K562 (cell line): ENCODE measurements around the gene FBXW11. TPM values are rescaled to one million over a fixed set of nuclear protein-coding genes. Genes with fewer than 3 reads are reported as not detected.

Experiments
- ATAC-seq: fragments of 200-7000 bp; cut with Tn5 transposase; 3 replicates; pipeline ENCODE4 v1.9.1; 2020; ENCODE audit warnings: moderate library complexity
- BruUV-seq: library from RNA; stranded (reverse); fragments of 400-500 nt; replicated peaks from 2 replicates; lab custom pipeline; 2021; lab: Mats Ljungman, UMichigan
- CTCF ChIA-PET: fragments of 300-600 bp; formaldehyde crosslinking; extraction: SDS; loops from one replicate; lab custom pipeline; 2021; ENCODE audit warnings: low intra/inter-chr PET ratio; lab: Yijun Ruan, JAX
- POLR2A ChIA-PET: fragments of 300-600, 350-650 bp; sonication (Branson Sonifier 250); formaldehyde crosslinking; extraction: SDS; loops from one replicate; lab custom pipeline; 2021; ENCODE audit warnings: antibody characterized with exemption, inconsistent platforms; lab: Yijun Ruan, JAX
- DNase-seq, 4 experiments: peaks; one replicate each; pipeline versions ENCODE4 v3.0.0 to v3.0.0-alpha.2; 2011 to 2018; ENCODE audit warnings: low spot score in 3 of 4, mixed read lengths in 3 of 4; ENCODE audit errors: extremely low read depth in 1 of 4
- FAIRE-seq: peaks from 2 replicates; lab custom pipeline; 2011; peaks lifted over from hg19 to GRCh38; lab: Jason Lieb, UNC
- H2AFZ ChIP-seq: 2 replicates; pipeline ENCODE4 v1.6.0; 2011; ENCODE audit warnings: low read depth, low read length, control low read depth, inconsistent platforms
- H3K27ac ChIP-seq: fragments of 200-600 bp; 3 replicates; pipeline ENCODE4 v1.8.0; 2011; ENCODE audit warnings: low read depth, mild to moderate bottlenecking, control low read depth, inconsistent platforms, low read length, moderate library complexity, mixed read lengths; ENCODE audit errors: extremely low read depth
- H3K27me3 ChIP-seq, 2 experiments: fragments of 300-600 bp in 1 of 2; 2 replicates in 1 of 2; 3 replicates in 1 of 2; pipeline versions ENCODE4 v1.6.0 to v1.8.0; 2011; ENCODE audit warnings: inconsistent platforms in 2 of 2, low read length in 2 of 2, mild to moderate bottlenecking in 1 of 2, mixed read lengths in 1 of 2, moderate library complexity in 1 of 2; ENCODE audit not compliant: control insufficient read depth in 2 of 2, insufficient read depth in 2 of 2
- H3K36me3 ChIP-seq: fragments of 300-600 bp; 3 replicates; pipeline ENCODE4 v1.8.0; 2011; ENCODE audit warnings: mild to moderate bottlenecking, low read length, inconsistent platforms; ENCODE audit not compliant: control insufficient read depth, insufficient read depth
- H3K4me1 ChIP-seq, 2 experiments: fragments of 200-600 bp in 1 of 2; replicated peaks in 1 of 2; 2 replicates in 1 of 2; 3 replicates in 1 of 2; pipeline versions ENCODE4 v1.5.1 to v1.8.0; 2011; ENCODE audit warnings: inconsistent platforms in 2 of 2, low read length in 2 of 2, mild to moderate bottlenecking in 1 of 2, mixed read lengths in 1 of 2, moderate library complexity in 1 of 2; ENCODE audit not compliant: control insufficient read depth in 2 of 2, insufficient read depth in 2 of 2
- H3K4me2 ChIP-seq: 2 replicates; pipeline ENCODE4 v1.6.1; 2011; ENCODE audit warnings: low read length, control low read depth, inconsistent platforms, mixed read lengths; ENCODE audit not compliant: insufficient read depth
- H3K4me3 ChIP-seq: fragments of 200-600 bp; sonication (generic), shearing (Covaris generic); 2 replicates; pipeline ENCODE4 v1.5.1; 2016; ENCODE audit warnings: control low read depth, inconsistent platforms
- H3K79me2 ChIP-seq: fragments of 200-600 bp; 3 replicates; pipeline ENCODE4 v1.8.0; 2011; ENCODE audit warnings: low read length, inconsistent platforms; ENCODE audit not compliant: control insufficient read depth, insufficient read depth
- H3K9ac ChIP-seq, 2 experiments: 2 replicates each; pipeline versions ENCODE4 v1.6.0 to v1.6.1; 2011; ENCODE audit warnings: low read depth in 2 of 2, low read length in 2 of 2, control low read depth in 1 of 2, inconsistent platforms in 1 of 2, mild to moderate bottlenecking in 1 of 2, mixed read lengths in 1 of 2; ENCODE audit not compliant: insufficient read depth in 1 of 2
- H3K9me1 ChIP-seq: one replicate; pipeline ENCODE4 v1.6.0; 2011; ENCODE audit warnings: inconsistent platforms, mild to moderate bottlenecking, low read length, moderate library complexity; ENCODE audit not compliant: control insufficient read depth, insufficient read depth
- H3K9me3 ChIP-seq: replicated peaks from 2 replicates; pipeline ENCODE4 v1.5.1; 2011; ENCODE audit warnings: low read depth, low read length, inconsistent platforms; ENCODE audit not compliant: control insufficient read depth, insufficient read depth
- H4K20me1 ChIP-seq: replicated peaks from 2 replicates; pipeline ENCODE4 v1.6.1; 2011; ENCODE audit warnings: low read length, inconsistent platforms, mixed read lengths; ENCODE audit not compliant: control insufficient read depth, insufficient read depth
- ATF1 ChIP-seq, 2 experiments: fragments of 450-650 bp in 1 of 2; IDR thresholded peaks; 2 replicates each; pipeline ENCODE4 v1.6.1; 2016; ENCODE audit warnings: missing compliant biosample characterization in 1 of 2, missing genetic modification characterization in 1 of 2
- CC2D1A ChIP-seq: fragments of 450-650 bp; IDR thresholded peaks from 2 replicates; pipeline ENCODE4 v1.6.1; 2017; ENCODE audit warnings: mild to moderate bottlenecking
- JUND ChIP-seq, 2 experiments: IDR thresholded peaks; 2 replicates in 1 of 2; 3 replicates in 1 of 2; pipeline ENCODE4 v1.6.1; 2011; ENCODE audit warnings: borderline replicate concordance in 2 of 2, low read depth in 2 of 2, low read length in 2 of 2, improper control_type of control experiment in 1 of 2, missing biosample characterization in 1 of 2, missing genetic modification characterization in 1 of 2, missing genetic modification reagents in 1 of 2
- MGA ChIP-seq: fragments of 450-650 bp; IDR thresholded peaks from 2 replicates; pipeline ENCODE4 v1.6.1; 2016; ENCODE audit warnings: mild to moderate bottlenecking, moderate library complexity
- UBTF ChIP-seq, 2 experiments: IDR thresholded peaks; 2 replicates each; pipeline ENCODE4 v1.6.1; 2012; ENCODE audit warnings: improper control_type of control experiment in 2 of 2, low read depth in 2 of 2, low read length in 2 of 2, borderline replicate concordance in 1 of 2
- ZNF212 ChIP-seq: fragments of 450-650 bp; formaldehyde crosslinking; IDR thresholded peaks from 2 replicates; pipeline ENCODE4 v1.4.0; 2020; ENCODE audit warnings: mild to moderate bottlenecking
- ZNF717 ChIP-seq: fragments of 250-450 bp; sonication (Bioruptor Pico); IDR thresholded peaks from 2 replicates; pipeline ENCODE4 v1.5.0; 2021
- WGBS: fragments of 100-300 bp; shearing (Covaris generic); methylation state at CpG from one replicate; pipeline ENCODE4 v1.1.6; 2016; ENCODE audit warnings: low coverage, mixed read lengths; ENCODE audit not compliant: insufficient coverage; ENCODE audit errors: missing lambda C conversion rate; 5-methylcytosine and 5-hydroxymethylcytosine counted together
- in situ Hi-C: fragments of 300-500 bp; cut with MboI; formaldehyde crosslinking; loops from 4 replicates; pipeline ENCODE4 v1.15.0; 2018; ENCODE audit warnings: inconsistent platforms, mixed read lengths
- intact Hi-C: fragments of 100-400 bp; cut with micrococcal nuclease; formaldehyde crosslinking; loops from 2 replicates; pipeline ENCODE4 v1.14.2; 2022
- polyA plus RNA-seq, 8 experiments: library from polyadenylated mRNA; depleted of rRNA in 4 of 8; stranded (reverse) in 5 of 8; unstranded in 3 of 8; fragments of >200 nt; fragmentation: Nextera tagmentation in 2 of 8; fragmentation: Illumina TruSeq in 1 of 8; extraction: Ambion mirVana in 2 of 8; extraction: Trizol in 1 of 8; gene quantifications; 2 replicates each; pipeline versions ENCODE4 v1.2.1 to v1.2.3, GENCODE V29; 2011 to 2014; ENCODE audit warnings: inconsistent platforms in 1 of 8, missing spikeins in 1 of 8
- total RNA-seq, 7 experiments: library from RNA; depleted of rRNA in 6 of 7; stranded (reverse); fragments of >200 nt in 6 of 7; fragmentation: Illumina TruSeq in 2 of 7; extraction: Trizol in 2 of 7; gene quantifications; 2 replicates each; pipeline versions ENCODE4 v1.2.1 to v1.2.3, GENCODE V29; 2011 to 2021; ENCODE audit warnings: low replicate concordance in 1 of 7

Gene FBXW11
- total and polyA plus RNA-seq, 9 of the 15 experiments (the other 6 are each of a cell fraction or from before 2014, with no cell fraction given) = 3.0 to 28.6 (median 23.6) TPM

GRCh38 chr5:172004824-172005237 is 1.6 kb downstream of the FBXW11 start:
- no peaks in the 10 kb centered on the region; the same call in 2 of the 3 replicates for H3K36me3 ChIP-seq
- peak overlapping the region; percentile 23; the same call in 1 of the 3 replicates for H3K27ac ChIP-seq
- intact Hi-C loops (loop anchor here (2.0 to 5.0 kb wide), 3 partner anchors 36 to 92 kb away; no protein-coding TSS in a partner anchor), in situ Hi-C loops (no loop called here)
- ATAC-seq = no peak
- H3K9me3 ChIP-seq = no peaks in the 10 kb centered on the region
- H3K27me3 ChIP-seq = no peaks in the 10 kb centered on the region
- no peak overlapping the region for H2AFZ ChIP-seq
- DNase-seq = peak in 1 of 4 experiments; percentile 36
- POLR2A ChIA-PET = interaction anchor here (0.6 to 2.8 kb wide), 4 partner anchors 13 to 1244 kb away, joined by 3 to 20 read pairs (median 3); no protein-coding TSS in a partner anchor
- CTCF ChIA-PET = no interaction called here
- H3K9ac ChIP-seq = peak overlapping the region in 1 of 2 experiments; percentile 98; a peak in 2 of 4 replicates
- peaks cover 18% of the 10 kb centered on the region for H4K20me1 ChIP-seq
- H3K9me1 ChIP-seq = no peaks in the 10 kb centered on the region
- BruUV-seq = no TSS peak
- H3K4me2 ChIP-seq = peak overlapping the region; percentile 99
- peak overlapping the region; percentile 93 for H3K4me3 ChIP-seq
- peaks cover 69% of the 10 kb centered on the region for H3K79me2 ChIP-seq
- WGBS = 11% methylated on average over 3 of the region's 3 CpGs
- peak; percentile 29 for FAIRE-seq
- H3K4me1 ChIP-seq = peaks cover 19 to 39% of the 10 kb centered on the region in 2 experiments
- TF ChIP-seq CC2D1A (no peak), JUND (IDR thresholded peaks at IDR 0.05; ENCODE audit: borderline replicate concordance, low read depth, low read length) (peak; percentile 28; the same call in 1 of the 2 replicates), JUND (tag; IDR thresholded peaks at IDR 0.05; ENCODE audit: borderline replicate concordance, low read depth, low read length) (no peak; the same call in 2 of the 3 replicates), ZNF717 (no peak), MGA (no peak), UBTF (IDR thresholded peaks at IDR 0.05; ENCODE audit: borderline replicate concordance in 1 of 2, low read depth in 2 of 2, low read length in 2 of 2) (0 out of 4 replicates have a peak, but pooled peaks of 1 of the 2 experiments have one; percentile 13), ATF1 (CRISPR knock-in tag; IDR thresholded peaks at IDR 0.05) (no peak), ATF1 (tag; IDR thresholded peaks at IDR 0.05) (peak; percentile 39; the same call in 1 of the 2 replicates), ZNF212 (CRISPR knock-in tag) (no peak)
